Loucy (cell line): ENCODE data around the gene SUSD3.
"Not testable (repeated sequence)": the region's sequence is repeated elsewhere in the genome, so short reads cannot be mapped to it uniquely, and the experiment has no call there.

Experiments
- H2AFZ ChIP-seq: fragments of 200-600 bp; sonication (generic); 2 replicates; pipeline ENCODE4 v1.6.0; 2016; ENCODE audit warnings: antibody characterized with exemption, mild to moderate bottlenecking, low read length, moderate library complexity
- H3F3A ChIP-seq: fragments of 200-600 bp; 2 replicates; pipeline ENCODE4 v1.6.0; 2016; ENCODE audit warnings: antibody characterized with exemption, low read depth, mild to moderate bottlenecking
- H3K27me3 ChIP-seq: fragments of 200-600 bp; sonication (generic); 2 replicates; pipeline ENCODE4 v1.6.1; 2014; ENCODE audit warnings: low read length, mild to moderate bottlenecking; ENCODE audit not compliant: insufficient read depth, poor library complexity, severe bottlenecking
- H3K36me3 ChIP-seq: fragments of 200-600 bp; sonication (generic); 2 replicates; pipeline ENCODE4 v1.6.1; 2016; ENCODE audit warnings: low read length; ENCODE audit not compliant: insufficient read depth
- H3K4me1 ChIP-seq: fragments of 200-600 bp; sonication (generic); 2 replicates; pipeline ENCODE4 v1.5.1; 2014; ENCODE audit warnings: low read length, mild to moderate bottlenecking; ENCODE audit not compliant: insufficient read depth, poor library complexity, severe bottlenecking
- H3K4me2 ChIP-seq: fragments of 200-600 bp; sonication (generic); 2 replicates; pipeline ENCODE4 v1.6.0; 2014; ENCODE audit warnings: antibody characterized with exemption, low read length, low read depth, mild to moderate bottlenecking; ENCODE audit not compliant: poor library complexity, severe bottlenecking
- H3K4me3 ChIP-seq: fragments of 200-600 bp; sonication (generic); 2 replicates; pipeline ENCODE4 v1.5.1; 2014; ENCODE audit warnings: low read length, mild to moderate bottlenecking, mixed read lengths; ENCODE audit not compliant: poor library complexity, severe bottlenecking
- H3K79me2 ChIP-seq: fragments of 200-600 bp; sonication (generic); 2 replicates; pipeline ENCODE4 v1.6.1; 2014; ENCODE audit warnings: low read length; ENCODE audit not compliant: insufficient read depth
- H3K9ac ChIP-seq: fragments of 200-600 bp; sonication (generic); 2 replicates; pipeline ENCODE4 v1.6.0; 2014; ENCODE audit warnings: mild to moderate bottlenecking, low read depth, low read length, moderate library complexity; ENCODE audit not compliant: poor library complexity, severe bottlenecking
- H3K9me2 ChIP-seq: fragments of 200-600 bp; sonication (generic); replicated peaks from 2 replicates; pipeline ENCODE4 v1.6.1; 2016; ENCODE audit warnings: low read depth, low read length, mixed read lengths
- H3K9me3 ChIP-seq: fragments of 200-600 bp; sonication (generic); 2 replicates; pipeline ENCODE4 v1.6.1; 2014; ENCODE audit warnings: mild to moderate bottlenecking, antibody characterized with exemption, low read length, low read depth; ENCODE audit not compliant: insufficient read depth
- H4K20me1 ChIP-seq: fragments of 200-600 bp; sonication (generic); 2 replicates; pipeline ENCODE4 v1.6.0; 2014; ENCODE audit warnings: antibody characterized with exemption, low read length, mild to moderate bottlenecking; ENCODE audit not compliant: insufficient read depth, poor library complexity, severe bottlenecking
- CTCF ChIP-seq: fragments of 200-600 bp; sonication (generic); conservative IDR thresholded peaks from 2 replicates; pipeline ENCODE4 v1.5.1; 2014; ENCODE audit warnings: mild to moderate bottlenecking, antibody characterized with exemption, low read length
- EZH2phosphoT487 ChIP-seq: fragments of 200-600 bp; IDR thresholded peaks from 2 replicates; pipeline ENCODE4 v1.6.1; 2018; ENCODE audit warnings: antibody characterized with exemption, mild to moderate bottlenecking, moderate library complexity, borderline replicate concordance

SUSD3 gene

GRCh38 chr9:93100276-93100636 is 41.8 kb downstream of the SUSD3 start:
- Histone ChIP-seq H3K9me3 (no peaks in the 10 kb centered on the region; the same call in 1 of the 2 replicates), H3K79me2 (peaks cover 88% of the 10 kb centered on the region), H3K9ac (peak overlapping the region; percentile 89), H2AFZ (no peak overlapping the region), H4K20me1 (peaks cover 6% of the 10 kb centered on the region), H3K4me3 (peak overlapping the region; percentile 91), H3K4me1 (peaks cover 43% of the 10 kb centered on the region), H3K9me2 (no peaks in the 10 kb centered on the region), H3K27me3 (no peaks in the 10 kb centered on the region), H3K36me3 (no peaks in the 10 kb centered on the region), H3F3A (peaks cover 9% of the 10 kb centered on the region), H3K4me2 (peak overlapping the region; percentile 100)
- TF ChIP-seq EZH2phosphoT487 (no peak), CTCF (no peak)

GRCh38 chr9:93101086-93101485 is 42.6 kb downstream of the SUSD3 start:
- not testable (repeated sequence) for H3K9me3 ChIP-seq, H3F3A ChIP-seq, H3K9me2 ChIP-seq, H3K36me3 ChIP-seq, H4K20me1 ChIP-seq, H3K4me3 ChIP-seq, H2AFZ ChIP-seq, H3K27me3 ChIP-seq, H3K4me2 ChIP-seq, H3K9ac ChIP-seq
- peaks cover 96% of the 10 kb centered on the region for H3K79me2 ChIP-seq
- H3K4me1 ChIP-seq: peaks cover 51% of the 10 kb centered on the region

- no peak overlapping the region for H3K9ac ChIP-seq
- TF ChIP-seq EZH2phosphoT487: no peak
- TF ChIP-seq CTCF: no peak
- H3K9me2 ChIP-seq: no peaks in the 10 kb centered on the region
- no peaks in the 10 kb centered on the region for H3F3A ChIP-seq
- H2AFZ ChIP-seq: no peak overlapping the region
- peaks cover 26% of the 10 kb centered on the region; the same call in 1 of the 2 replicates for H3K36me3 ChIP-seq
- no peaks in the 10 kb centered on the region; the same call in 1 of the 2 replicates for H3K9me3 ChIP-seq
- no peak overlapping the region for H3K4me3 ChIP-seq
- H3K79me2 ChIP-seq: peaks cover 81% of the 10 kb centered on the region
- peaks cover 14% of the 10 kb centered on the region for H3K4me1 ChIP-seq
- no peaks in the 10 kb centered on the region for H3K27me3 ChIP-seq
- peaks cover 2% of the 10 kb centered on the region for H4K20me1 ChIP-seq
- no peak overlapping the region for H3K4me2 ChIP-seq
Observed at GRCh38 chr9:93105620-93106019, 47.1 kb downstream of the SUSD3 start.

- H3K9ac ChIP-seq: no peak overlapping the region
- H3K9me3 ChIP-seq: no peaks in the 10 kb centered on the region; the same call in 1 of the 2 replicates
Observed at GRCh38 chr9:93107151-93107824, 48.8 kb downstream of the SUSD3 start.

More at GRCh38 chr9:93107151-93107824, 48.8 kb downstream of the SUSD3 start:
- H2AFZ ChIP-seq: no peak overlapping the region
- H3F3A ChIP-seq: no peaks in the 10 kb centered on the region
- H3K36me3 ChIP-seq: peaks cover 42% of the 10 kb centered on the region; the same call in 1 of the 2 replicates
- no peaks in the 10 kb centered on the region for H3K9me2 ChIP-seq
- peaks cover 64% of the 10 kb centered on the region for H3K79me2 ChIP-seq
- H4K20me1 ChIP-seq: peaks cover 2% of the 10 kb centered on the region
- H3K4me2 ChIP-seq: no peak overlapping the region
- peaks cover 14% of the 10 kb centered on the region for H3K4me1 ChIP-seq
- no peak overlapping the region for H3K4me3 ChIP-seq
- H3K27me3 ChIP-seq: no peaks in the 10 kb centered on the region
- TF ChIP-seq CTCF (no peak), EZH2phosphoT487 (no peak)
